GM18867 (cell line): ENCODE results near the gene IL37.

ENCODE experiments used
- ATAC-seq: cut with Tn5 transposase; IDR thresholded peaks from one replicate; pipeline ENCODE4 v1.9.1; 2021; ENCODE audit warnings: mild to moderate bottlenecking, moderate library complexity; ENCODE audit not compliant: unreplicated experiment

Gene IL37, protein sequence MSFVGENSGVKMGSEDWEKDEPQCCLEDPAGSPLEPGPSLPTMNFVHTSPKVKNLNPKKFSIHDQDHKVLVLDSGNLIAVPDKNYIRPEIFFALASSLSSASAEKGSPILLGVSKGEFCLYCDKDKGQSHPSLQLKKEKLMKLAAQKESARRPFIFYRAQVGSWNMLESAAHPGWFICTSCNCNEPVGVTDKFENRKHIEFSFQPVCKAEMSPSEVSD

DNA sequence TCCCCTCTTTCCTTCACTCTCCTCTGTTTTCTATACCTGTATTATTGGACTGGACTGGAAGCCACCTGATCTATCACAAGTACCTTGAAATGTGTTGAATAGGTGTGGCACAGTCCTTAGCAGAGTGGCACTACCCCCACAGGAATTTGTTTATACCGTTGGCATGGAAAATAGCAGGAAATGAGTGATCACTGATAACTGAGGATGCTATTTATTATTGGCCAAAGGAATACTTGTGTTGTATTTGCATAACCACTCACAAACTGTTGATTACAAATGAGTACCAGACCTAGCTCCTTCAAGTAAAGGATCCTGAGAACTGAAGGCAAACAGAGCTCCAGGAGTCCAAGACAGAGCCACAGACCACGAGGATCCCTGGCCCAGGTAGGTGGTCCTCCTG lies at the start of gene IL37:
TSS of gene IL37 (plus strand) at position 301 of the 400 bp plus-strand sequence. CDS start 1,848 bp downstream, outside the sequence.
- ATAC-seq = no peak

DNA sequence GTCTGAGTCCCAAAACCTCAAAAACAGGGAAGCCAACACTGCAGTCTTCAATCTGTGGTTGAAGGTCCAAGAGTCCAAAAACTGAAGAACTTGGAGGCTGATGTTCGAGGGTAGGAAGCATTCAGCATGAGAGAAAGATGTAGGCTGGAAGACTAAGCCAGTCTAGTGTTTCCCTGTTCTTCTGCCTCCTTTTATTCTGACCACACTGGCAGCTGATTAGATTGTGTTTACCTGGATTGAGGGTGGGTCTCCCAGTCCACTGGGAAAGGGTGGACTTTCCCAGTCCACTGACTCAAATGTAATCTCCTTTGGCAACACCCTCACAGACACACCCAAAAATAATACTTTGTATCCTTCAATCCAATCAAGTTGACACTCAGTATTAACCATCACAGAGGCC lies 46.9 kb upstream of the IL37 start:
- ATAC-seq = no peak

DNA sequence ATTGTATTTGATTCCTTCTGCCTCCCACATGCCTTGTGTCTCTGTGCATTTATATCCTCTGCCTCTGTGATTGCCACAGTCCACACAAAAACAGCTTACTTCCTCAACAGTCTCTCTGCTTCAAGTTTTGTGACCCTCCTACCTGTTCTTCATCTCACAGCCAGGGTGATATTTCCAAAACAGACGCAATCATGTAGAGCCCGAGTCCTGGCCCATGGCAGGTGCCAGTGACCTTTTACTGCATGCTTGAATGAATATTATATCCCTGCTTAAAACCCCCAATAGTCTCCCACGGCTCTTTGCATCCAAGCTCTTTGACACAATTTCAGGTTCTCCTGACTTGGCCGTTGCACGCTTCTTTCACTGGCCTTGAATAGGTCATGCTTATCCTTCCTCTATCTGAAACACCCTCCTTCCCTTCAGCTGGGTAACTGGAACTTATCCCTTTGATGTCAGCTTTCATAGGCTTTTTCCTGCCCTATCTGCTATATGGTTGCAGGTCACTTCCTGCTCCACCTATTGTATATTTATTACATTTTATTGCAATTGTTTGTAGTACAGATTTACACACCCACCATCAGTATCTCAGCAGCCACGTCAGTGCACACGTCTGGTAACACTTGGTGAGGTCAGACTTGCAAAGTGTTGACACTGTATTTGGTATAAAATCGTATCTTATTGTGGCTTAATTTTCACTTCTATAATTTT lies 44.7 kb upstream of the IL37 start:
- ATAC-seq = no peak

DNA sequence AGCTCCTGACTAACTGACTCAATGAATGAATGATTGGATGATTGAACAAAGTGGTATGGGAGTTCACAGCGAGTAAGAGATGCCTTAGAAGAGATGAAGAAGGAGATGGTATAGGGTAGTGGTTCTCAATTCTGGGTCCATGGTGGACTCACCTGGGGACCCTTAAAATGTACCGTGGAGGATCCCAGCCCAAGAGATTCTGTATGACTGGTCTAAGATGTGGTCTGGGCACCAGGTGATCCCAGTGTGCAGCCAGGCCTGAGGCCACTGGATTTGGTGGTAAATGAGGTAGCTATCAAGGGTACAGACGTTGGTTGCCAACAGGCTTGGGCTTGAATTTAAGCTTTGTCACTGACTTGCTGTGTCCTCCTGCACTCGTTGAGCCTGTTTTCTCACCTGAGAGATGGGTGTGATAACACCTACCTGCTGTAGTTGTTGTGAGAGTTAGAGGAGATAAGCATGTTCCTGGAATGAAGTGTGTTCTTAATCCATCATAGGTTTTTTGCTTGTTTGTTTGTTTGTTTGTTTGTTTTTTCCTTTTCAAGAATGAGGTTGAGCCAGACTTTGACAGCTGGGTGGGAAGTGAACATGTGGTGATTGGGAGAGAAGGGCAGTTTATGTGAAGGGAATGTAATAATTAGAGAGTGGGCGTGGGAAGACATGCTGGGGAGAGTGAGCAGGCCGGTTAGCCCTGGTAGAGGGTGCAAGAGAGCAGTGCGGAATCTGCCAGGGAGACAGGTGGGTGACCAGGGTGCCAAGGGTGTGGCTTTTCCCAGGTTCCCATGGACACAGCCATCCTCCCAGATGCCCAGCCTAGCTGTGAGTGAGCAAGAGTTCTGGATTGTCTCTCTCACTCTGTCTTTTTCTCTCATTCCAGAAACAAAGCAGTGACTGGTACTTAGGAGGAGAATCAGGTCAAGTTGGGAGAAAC lies 43.0 kb upstream of the IL37 start:
- no peak for ATAC-seq

DNA sequence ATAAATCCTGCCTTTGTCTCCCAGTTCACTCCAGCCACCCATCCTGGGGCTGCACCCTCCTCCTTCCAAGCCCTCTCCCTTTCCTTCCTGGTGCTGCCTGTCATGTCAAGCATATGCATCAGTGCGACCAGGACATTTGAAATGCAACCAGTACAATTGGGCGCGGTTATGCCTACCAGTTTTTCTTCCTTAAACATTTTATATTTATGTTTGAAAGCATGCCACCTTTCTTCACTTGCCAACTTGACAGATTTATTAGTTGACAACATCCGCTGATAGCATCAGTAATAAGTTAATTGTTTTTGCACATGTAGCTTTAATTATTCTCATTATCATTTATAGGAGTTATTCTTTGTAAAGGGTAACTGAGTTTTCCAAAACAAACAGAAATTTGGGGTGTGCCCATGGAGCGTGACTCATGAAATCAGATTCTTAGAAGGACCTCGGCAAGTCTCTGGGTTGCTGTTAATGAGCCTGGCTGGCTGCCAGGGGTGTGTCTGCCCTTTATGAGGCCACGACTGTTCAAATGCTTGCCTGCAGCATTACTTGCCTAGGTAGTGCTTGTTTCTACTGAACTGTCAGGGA lies 41.6 kb upstream of the IL37 start:
- ATAC-seq = no peak

DNA sequence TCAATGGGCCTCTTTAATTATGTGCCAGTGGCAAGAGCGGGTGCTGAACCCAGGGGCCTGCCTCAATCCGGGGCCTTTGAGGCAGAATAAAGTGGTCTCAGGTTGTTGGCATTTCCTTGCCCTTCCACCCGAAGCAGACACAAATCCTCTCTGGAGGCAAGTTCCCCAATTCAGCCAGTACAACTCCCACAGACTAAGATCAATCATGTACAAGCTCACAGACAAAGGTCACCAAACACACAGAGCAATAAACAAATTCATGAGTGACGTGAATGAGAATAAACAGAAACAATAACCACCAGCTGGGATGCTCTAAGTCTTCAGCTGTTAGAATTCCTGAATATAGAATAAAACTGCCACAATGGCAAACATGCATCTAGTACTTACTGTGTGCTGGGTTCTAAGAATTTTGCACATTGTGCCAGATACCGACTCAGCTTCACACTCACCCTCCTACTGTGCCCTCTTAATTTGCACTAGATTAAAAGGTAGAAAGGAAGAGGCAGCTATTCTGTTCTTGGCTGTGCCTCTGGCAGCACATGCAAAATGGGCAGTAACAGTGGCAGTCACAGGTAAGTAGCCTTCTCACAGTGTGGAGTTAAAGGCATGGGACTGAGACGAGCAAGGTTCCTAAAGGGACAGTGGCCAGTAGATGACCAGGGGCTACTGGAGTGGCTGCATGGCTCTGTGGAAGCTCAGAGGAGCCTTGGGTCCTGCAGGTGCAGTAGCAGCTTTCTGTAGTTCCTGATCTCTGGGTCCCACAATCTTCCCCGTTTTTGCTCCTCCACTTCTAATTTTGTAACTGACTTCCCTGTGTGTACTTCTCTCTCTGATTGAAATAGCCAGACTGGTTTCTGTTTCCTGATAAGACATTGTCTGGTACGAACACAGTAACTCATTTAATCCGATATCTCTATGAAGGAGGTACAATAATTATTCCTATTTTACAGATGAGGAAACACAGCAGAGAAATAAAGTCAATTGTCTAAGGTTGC lies 39.8 kb upstream of the IL37 start:
- no peak for ATAC-seq

DNA sequence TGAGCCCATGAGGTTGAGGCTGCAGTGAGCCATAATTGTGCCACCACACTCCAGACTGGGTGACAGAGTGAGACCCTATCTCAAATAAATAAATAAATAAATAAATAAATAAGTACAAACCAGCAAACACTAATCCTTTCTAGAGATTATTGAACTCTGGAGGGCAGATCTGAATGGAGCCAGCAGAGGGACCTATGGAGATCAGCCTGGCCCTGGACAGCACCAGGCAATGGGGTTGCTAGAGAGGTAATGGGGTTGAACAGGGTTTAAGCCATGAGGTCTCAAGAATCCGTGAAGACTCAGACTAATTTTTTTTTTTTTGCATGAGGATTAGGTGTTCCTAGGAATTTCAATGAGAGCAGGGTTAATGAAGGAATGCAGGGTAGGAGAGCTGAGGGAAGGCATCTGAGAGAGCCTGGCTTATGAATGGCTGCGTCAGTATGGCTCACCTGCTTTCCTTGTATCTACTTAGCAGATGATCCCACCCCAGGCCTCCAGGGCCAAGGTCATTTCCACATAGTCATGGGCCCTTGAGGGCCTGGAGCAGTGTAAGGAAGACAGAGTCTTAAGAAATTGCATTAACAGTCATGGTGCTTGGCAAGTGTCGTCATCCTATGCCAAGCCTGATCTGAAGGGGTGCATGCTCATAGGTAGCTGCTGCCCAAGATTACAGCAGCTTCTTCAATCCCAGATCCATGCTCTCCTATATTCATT lies 34.6 kb upstream of the IL37 start:
- no peak for ATAC-seq

DNA sequence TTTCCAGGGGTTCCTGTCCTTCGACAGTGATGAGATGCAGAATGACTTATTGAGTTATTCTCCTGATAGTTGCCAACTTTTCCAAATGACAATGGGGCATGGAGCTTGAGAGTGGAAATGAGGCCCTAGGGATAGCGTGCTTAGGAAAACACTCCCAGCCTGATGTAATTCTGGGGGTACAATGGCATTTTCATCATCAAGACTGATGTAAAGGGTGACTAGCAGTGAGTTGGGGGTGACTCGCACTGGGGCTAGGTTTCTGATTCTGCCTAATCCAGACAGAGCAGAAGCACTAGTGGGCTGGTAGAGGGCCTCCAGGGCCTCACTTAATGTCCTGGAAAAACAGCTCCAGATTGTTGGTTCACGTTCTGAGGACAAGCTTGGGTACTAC lies 34.0 kb upstream of the IL37 start:
- no peak for ATAC-seq

DNA sequence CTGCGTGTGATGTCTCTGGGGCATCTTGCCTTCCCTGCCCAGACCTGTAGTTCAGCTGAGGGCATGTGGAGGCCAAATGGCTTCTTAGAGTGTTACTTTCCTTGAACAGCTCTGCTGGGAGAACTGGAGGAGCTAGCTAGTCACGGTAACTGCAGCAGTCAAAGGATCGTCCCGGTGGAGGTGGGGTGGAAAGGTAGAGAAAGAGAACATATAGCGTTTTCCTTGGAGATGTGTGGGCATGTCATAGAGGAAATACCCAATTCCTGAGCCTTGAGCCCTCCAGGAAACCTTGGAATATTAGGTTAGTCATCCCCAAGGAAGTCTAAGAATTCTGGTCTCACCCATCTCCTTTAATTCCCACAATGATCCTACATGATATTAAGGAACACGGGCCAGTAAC lies 33.5 kb upstream of the IL37 start:
- ATAC-seq = no peak

DNA sequence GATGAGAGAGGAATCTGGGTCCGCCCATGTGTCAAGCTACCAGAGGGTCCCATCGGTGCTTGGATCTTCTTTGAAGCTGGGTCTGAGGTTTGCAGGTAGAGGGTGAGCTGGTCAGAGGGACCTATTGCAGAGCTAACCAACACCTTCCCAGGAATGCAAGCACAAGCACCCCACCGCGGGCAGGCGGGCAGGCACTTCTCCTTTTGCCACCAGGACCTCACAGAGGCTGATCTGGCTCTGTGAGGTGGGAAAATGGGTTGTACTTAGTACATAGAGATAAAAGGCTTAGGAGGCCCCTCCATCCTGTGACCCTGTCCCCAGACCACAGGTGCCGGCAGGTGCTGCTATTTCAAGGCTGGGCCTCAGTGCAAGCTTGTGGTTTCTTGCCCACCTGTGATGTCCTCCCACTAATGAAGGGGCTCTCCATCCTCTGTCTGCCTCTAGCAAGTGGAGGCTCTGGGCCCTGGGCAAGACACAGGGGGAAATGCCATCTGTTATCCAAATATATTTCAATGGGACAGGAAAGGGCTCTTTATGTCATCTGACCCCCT lies 31.4 kb upstream of the IL37 start:
- ATAC-seq = no peak

DNA sequence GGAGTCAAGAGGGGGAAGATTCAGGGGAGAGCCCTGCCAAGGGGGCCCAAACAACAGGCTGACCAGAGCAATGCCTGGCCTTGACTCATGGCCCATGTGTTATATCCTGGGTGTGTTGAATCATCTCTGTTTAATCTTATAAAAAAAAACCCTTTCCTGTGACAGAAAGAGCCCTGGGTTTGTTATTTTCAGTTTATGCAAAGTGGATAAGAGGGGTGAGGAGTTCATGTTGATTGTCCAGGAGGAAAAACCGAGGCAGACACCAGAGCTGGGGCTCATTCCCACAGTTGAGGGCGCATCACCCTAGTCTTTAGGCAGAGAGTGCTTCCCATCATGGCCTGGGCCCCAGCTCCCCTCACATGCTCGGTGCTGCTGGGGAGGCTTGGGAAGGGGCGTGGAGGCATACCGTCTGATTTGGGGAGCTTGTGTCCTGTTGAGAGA lies 30.9 kb upstream of the IL37 start:
- no peak for ATAC-seq

DNA sequence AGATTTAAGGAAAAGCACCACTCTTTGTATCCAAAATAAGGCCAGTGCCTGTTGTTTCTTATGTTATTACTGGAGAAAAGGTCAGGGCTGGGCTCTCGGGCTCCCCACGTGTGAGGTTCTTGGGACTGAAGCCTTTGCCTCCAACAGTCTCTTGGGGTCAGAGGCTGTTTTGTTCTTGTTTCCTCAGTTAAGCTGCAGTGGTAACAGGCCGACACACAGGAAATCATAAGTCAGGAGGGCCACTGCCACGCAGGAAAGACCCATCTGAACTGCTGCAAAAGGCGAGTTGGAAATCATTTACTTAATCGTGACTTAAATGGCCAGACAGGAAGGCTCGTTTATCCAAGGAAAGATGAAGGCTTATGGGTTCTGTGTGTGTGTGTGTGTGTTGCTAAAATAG lies 30.3 kb upstream of the IL37 start:
- no peak for ATAC-seq

DNA sequence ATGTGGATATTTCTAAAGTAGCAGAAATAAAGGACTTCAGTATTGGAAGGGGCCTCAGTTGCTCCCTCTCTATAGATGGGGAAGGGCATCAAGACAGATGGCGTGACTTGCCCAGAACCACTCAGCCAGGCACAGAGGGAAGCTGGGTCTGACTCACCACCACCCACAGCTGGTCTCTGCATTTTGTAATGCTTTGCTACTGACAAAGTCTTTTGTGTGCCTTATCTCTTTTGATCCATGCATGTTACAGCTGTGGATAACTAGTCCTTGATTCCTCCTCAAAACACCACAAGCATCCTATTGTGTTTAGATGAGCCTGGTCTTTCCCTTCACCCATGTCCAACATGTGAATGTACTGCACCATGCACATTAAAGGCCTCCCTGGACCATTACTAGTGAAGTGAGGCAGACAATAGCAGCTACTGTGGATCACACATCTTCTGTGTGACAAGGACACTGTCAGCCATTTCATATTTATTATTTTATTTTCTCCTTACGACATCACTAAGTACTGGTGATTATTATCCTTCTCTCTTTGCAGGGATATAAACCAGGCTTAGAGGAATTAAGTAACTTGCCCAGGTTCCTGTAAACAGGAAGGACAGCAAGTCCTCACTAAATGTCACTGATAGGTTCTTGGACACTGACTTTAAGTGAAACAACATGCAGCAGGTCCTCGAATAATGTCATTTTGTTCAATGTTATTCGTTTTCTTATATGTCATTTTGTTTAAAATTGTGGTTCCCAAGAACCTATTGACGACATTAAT lies 29.6 kb upstream of the IL37 start:
- peak; percentile 70 for ATAC-seq

DNA sequence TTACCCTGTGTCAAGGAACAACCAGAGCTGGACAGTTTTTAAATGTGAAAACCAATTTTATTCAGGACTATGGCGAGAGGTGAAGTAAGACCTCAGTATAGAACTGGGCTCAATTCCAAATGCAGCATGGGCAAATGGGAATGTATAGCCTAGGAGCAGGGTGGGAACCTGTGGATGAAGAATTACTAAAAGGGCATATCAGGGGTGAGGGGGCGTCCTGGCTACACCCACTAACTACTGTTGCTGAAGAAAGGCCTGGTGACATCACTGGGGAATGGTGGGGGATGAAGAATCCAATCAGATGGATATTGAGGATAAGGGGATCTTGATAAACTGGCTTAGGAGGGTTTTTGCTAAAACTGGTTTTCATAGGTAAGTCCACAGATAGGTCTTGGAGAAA lies 27.3 kb upstream of the IL37 start:
- ATAC-seq = no peak

DNA sequence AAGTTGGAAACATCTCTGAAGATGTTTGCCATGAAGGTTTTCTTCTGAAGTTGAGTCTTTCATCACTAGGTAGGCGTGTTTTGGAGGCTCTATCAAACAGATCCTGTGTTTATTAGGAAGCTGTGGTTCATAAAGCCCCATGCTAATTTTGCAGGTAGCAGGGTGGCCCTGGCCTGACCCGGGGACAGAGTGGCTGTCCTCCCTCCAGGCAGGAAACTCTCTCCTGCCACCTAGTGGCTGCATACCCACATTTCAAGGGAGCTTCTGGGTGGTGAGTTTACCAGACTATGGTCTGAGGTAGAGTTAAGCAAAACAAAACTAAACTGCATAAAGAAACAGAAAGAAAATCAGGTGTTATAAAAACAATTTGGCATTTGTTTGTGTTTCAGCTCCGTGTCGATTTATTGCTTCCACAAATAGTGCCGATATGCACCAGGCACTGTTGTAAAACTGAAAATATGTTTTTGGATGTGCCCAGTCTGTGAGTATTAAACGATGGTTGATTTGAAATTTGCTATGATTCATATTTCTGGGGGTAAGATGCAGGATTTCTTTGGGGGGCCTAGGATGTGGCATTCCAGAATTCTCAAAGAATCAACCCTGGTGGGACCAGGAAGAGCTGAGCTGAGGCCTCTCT lies 26.0 kb upstream of the IL37 start:
- ATAC-seq = peak; percentile 74

DNA sequence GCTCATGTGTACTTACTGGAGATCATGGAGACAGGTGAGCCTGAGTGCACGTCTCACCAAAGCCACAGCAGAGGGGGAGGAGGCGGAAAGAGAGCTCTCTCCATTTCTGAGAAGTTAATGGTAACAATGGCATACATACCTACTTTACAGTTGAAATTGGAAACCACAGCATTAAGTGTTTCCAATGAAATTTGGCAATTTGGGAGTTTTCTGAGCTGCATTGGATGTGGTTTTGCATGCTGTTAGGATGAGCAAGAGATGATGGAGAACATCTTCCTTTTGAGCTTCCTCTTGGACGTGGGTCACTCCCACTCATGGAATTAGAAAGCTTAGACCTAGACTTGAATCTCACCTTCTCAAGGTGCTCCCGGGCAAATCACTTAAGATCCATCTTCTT lies 25.5 kb upstream of the IL37 start:
- no peak for ATAC-seq

DNA sequence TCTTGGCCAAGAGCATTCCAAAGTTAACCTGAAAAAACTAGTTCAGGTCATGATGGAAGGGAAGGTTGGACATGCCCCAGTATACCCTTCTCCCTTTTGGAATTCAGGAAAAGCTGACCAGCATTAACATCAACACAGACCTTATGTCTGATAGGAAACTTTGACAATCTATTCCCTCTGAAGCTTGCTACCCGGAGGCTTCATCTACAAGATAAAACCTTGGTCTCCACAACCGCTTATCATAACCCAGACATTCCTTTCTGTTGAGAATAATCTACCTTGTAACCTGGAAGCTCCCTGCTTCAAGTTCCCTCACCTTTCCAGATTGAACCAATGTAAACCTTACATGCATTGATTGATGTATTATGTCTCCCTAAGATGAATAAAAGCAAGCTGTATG lies 24.7 kb upstream of the IL37 start:
- no peak for ATAC-seq
